Transverse colon (tissue), 4 donors: ENCODE data around the gene LRG1. TPM values are rescaled to one million over a fixed set of nuclear protein-coding genes. Genes with fewer than 3 reads are reported as not detected.

Experiments used
- DNase-seq: peaks from one replicate; pipeline ENCODE4 v3.0.0-alpha.2; 2019
- H3K27ac ChIP-seq, 4 donors: fragments of 200-600 bp; sonication (generic); 2 replicates each; pipeline ENCODE4 v1.5.1; 2016 to 2018; ENCODE audit warnings: inconsistent platforms in 4 of 4
- H3K27me3 ChIP-seq: fragments of 200-600 bp; sonication (generic); 2 replicates; pipeline ENCODE4 v1.5.1; 2017; ENCODE audit warnings: inconsistent platforms
- H3K36me3 ChIP-seq, 4 donors: fragments of 200-600 bp; sonication (generic); 2 replicates each; pipeline ENCODE4 v1.5.1; 2017 to 2019; ENCODE audit warnings: inconsistent platforms in 4 of 4
- H3K4me1 ChIP-seq, 4 donors: fragments of 200-600 bp; sonication (generic); 2 replicates each; pipeline ENCODE4 v1.5.1; 2017 to 2020; ENCODE audit warnings: inconsistent platforms in 4 of 4
- H3K4me3 ChIP-seq, 4 donors: fragments of 200-600 bp; sonication (generic); 1 replicate in 1 of 4; 2 replicates in 3 of 4; pipeline versions ENCODE4 v1.5.1 to v1.6.1; 2017 to 2019; ENCODE audit warnings: inconsistent platforms in 4 of 4
- H3K9me3 ChIP-seq, 2 donors: fragments of 200-600 bp; sonication (generic); 2 replicates each; pipeline ENCODE4 v1.5.1; 2017 to 2019; ENCODE audit warnings: inconsistent platforms in 2 of 2
- EP300 ChIP-seq: sonication (generic); formaldehyde crosslinking; IDR thresholded peaks from one replicate; pipeline ENCODE4 v1.6.1; 2017; ENCODE audit warnings: antibody characterized with exemption, low read depth
- POLR2A ChIP-seq: fragments of 450-650 bp; IDR thresholded peaks from one replicate; pipeline ENCODE4 v1.6.1; 2016; ENCODE audit warnings: antibody characterized with exemption, mild to moderate bottlenecking, moderate library complexity
- POLR2AphosphoS5 ChIP-seq, 3 donors: sonication (generic); formaldehyde crosslinking; IDR thresholded peaks; one replicate each; pipeline ENCODE4 v1.6.1; 2016; ENCODE audit warnings: antibody characterized with exemption in 3 of 3
- WGBS, 2 donors: methylation state at CpG; one replicate each; pipeline ENCODE4 v1.1.5; 2018; ENCODE audit warnings: low coverage in 1 of 2; 5-methylcytosine and 5-hydroxymethylcytosine counted together
- in situ Hi-C, 4 donors: fragments of 200-750 bp; cut with MboI; loops; one replicate each; pipeline versions ENCODE4 v1.15.0 to v1.15.1; 2017; ENCODE audit warnings: low sequenced_read_pairs in 3 of 4, low pct_ligation_motif_present in 1 of 4, low pct_unique_long_range_greater_than_20kb in 1 of 4
- intact Hi-C: fragments of 100-400 bp; cut with DNase I; formaldehyde crosslinking; loops from one replicate; pipeline ENCODE4 v1.15.1; 2023; ENCODE audit warnings: low total_unique reads
- total RNA-seq, 4 donors: library from RNA; depleted of rRNA; stranded (reverse); fragments of >200 nt; gene quantifications; one replicate each; pipeline ENCODE4 v1.1.0, GENCODE V29; 2016
- TF ChIP-seq, protein P1 (sequence below), 5 experiments: fragments of 200-600 bp in 3 of 5; fragments of 450-650 bp in 2 of 5; sonication (generic) in 3 of 5; IDR thresholded peaks; 1 replicate in 2 of 5; 2 replicates in 3 of 5; pipeline ENCODE4 v1.5.1; 2016 to 2017; ENCODE audit warnings: antibody characterized with exemption in 5 of 5, inconsistent platforms in 3 of 5, mild to moderate bottlenecking in 2 of 5, moderate library complexity in 1 of 5

Gene LRG1
- total RNA-seq, 4 donors from 2014 or later: 1.9 to 18.1 (median 14.4) TPM

DNA sequence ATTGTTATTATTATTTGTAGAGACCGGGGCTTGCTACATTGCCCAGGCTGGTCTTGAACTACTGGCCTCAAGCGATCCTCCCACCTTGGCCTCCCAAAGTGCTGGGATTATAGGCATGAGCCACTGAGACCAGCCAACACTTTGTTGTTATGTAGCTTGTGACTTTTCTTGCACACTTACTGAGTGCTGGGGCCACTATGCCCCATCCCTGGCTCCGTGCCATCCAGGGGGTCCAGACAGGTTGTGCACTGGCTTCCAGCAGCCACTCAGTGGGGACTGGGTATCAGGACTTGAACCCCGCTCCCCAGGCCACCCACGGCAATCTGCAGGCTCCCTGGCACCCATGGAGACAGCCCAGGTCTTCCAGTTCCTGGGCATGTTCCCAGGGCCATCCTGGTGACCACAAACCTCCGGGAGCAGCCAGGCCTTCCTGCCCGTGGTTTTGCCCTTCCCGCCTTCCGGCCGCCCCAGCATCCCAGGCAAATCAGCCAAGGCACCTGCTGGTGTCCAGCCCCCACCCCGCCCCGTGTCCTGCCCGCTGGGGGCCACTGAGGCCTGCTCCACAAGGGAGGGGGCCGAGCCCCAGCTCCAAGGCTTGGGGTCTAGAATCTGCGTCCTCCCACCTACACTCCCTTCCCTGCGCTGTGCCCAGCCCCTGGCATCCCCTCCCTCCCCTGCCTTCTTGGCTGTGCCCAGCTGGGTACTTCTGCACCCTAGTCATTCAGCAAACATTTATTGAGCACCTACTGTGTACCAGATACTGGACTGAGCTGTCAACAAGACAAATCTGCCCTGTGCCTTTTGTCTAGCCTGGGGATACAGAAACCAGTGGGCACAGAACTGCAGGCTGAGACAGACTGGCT lies 43.4 kb upstream of the LRG1 start:
- no peak for DNase-seq
- peaks cover 9 to 20% (median 15%) of the 10 kb centered on the region in 4 donors for H3K4me1 ChIP-seq
- in situ Hi-C loops: no loop called here
- H3K27me3 ChIP-seq: peaks cover 97% of the 10 kb centered on the region
- H3K36me3 ChIP-seq: no peaks in the 10 kb centered on the region
- 48 to 100% methylated on average over 1 to 16 of the region's 16 CpGs for WGBS, 2 donors
- H3K9me3 ChIP-seq: no peaks in the 10 kb centered on the region
- no peak overlapping the region for H3K27ac ChIP-seq
- TF ChIP-seq EP300 (no peak), POLR2A (no peak), POLR2AphosphoS5 (IDR thresholded peaks at IDR 0.05) (no peak)
- TF ChIP-seq, protein P1, sequence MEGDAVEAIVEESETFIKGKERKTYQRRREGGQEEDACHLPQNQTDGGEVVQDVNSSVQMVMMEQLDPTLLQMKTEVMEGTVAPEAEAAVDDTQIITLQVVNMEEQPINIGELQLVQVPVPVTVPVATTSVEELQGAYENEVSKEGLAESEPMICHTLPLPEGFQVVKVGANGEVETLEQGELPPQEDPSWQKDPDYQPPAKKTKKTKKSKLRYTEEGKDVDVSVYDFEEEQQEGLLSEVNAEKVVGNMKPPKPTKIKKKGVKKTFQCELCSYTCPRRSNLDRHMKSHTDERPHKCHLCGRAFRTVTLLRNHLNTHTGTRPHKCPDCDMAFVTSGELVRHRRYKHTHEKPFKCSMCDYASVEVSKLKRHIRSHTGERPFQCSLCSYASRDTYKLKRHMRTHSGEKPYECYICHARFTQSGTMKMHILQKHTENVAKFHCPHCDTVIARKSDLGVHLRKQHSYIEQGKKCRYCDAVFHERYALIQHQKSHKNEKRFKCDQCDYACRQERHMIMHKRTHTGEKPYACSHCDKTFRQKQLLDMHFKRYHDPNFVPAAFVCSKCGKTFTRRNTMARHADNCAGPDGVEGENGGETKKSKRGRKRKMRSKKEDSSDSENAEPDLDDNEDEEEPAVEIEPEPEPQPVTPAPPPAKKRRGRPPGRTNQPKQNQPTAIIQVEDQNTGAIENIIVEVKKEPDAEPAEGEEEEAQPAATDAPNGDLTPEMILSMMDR (IDR thresholded peaks at IDR 0.05): no peak
- no peak overlapping the region for H3K4me3 ChIP-seq
- intact Hi-C loops: no loop called here

DNA sequence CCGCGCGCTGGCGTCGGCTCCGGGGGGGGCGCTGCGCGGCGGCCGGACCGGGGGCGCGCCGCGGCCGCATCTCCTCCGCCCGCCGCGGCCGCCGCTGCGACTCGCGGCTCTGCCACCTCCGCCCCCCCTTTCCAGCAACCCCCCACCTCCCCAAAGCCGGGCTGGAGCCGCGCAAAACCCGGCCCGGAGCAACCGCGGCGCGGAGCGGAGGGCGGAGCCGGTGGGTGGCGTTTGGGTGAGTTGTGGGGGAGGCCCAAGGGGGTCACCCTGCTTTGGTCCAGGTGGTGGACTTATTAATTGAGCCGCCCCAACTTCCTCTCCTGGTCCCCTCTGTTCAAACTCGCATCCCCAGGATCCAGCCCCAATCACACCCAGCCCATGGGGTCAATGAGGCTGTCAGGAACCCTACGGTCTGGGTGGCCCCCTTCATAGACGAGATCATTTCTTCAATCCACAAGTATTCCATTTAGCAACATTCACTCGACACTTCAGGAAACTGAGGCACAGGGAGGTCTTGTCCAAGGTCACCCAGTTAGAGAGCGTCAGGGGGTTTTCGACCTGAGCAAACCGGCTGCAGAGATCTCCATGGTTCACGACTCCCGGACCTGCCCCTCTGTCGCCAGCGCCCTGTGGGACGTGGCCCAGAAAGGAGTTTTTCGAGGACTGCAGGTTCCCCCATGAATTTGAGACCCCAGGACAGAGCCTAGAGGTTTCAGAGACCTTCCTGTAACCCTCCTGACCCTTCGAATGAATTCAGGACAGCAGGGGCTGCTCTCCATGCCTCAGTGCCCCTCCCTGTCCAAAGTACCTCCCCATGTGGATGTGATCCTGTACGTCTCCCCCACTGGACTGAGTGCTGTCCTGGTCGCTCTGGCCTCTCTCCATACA lies 42.1 kb upstream of the LRG1 start:
- H3K27me3 ChIP-seq: peaks cover 99% of the 10 kb centered on the region
- intact Hi-C loops: no loop called here
- H3K4me3 ChIP-seq: no peak overlapping the region
- 0 to 14% methylated on average over 1 to 25 of the region's 57 CpGs for WGBS, 2 donors
- H3K4me1 ChIP-seq: peaks cover 9 to 20% (median 15%) of the 10 kb centered on the region in 4 donors
- no peak overlapping the region for H3K27ac ChIP-seq
- no peaks in the 10 kb centered on the region for H3K9me3 ChIP-seq
- H3K36me3 ChIP-seq: no peaks in the 10 kb centered on the region
- in situ Hi-C loops: no loop called here
- no peak for TF ChIP-seq POLR2AphosphoS5 (IDR thresholded peaks at IDR 0.05)
- no peak for TF ChIP-seq POLR2A
- TF ChIP-seq, protein P1 (IDR thresholded peaks at IDR 0.05): no peak
- no peak for TF ChIP-seq EP300
- no peak for DNase-seq

DNA sequence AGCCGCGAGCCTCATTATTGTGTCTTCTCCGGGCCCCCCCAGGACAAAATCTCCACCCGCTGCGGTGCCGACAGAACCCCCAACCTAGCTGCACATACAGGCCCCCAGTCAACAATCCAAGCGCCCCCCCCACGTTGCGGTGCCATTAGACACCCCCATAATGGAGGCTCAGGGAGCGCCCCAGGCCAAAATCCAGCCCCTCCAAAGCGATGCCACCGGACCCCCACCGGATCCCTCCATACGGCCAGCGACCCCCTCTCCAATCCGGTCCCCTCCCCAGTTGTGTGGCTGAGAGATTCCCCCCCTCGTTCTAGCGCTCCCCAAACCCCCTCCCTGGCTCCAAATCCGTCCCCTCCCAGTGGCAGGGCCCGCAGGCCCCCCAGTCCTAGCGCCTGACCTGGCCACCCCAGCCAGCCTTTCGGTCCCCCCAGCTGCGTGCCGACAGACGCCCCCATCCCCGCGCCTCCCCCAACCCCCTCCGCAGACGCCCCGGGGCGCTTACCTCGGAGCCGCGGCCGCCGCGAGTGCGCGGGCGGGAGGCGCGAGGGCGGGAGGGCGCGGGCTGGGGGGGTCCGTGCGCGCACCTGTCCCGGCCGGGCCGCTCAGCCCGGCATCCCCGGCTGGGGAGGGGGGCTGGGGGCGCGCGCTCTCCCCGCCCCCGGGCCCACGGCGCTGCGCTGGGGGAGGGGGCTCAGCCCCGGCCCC lies 41.3 kb upstream of the LRG1 start:
- peaks cover 99% of the 10 kb centered on the region for H3K27me3 ChIP-seq

More for the DNA sequence above, 41.3 kb upstream of the LRG1 start:
- in situ Hi-C loops: no loop called here
- H3K36me3 ChIP-seq: no peaks in the 10 kb centered on the region
- TF ChIP-seq, protein P1 (IDR thresholded peaks at IDR 0.05): no peak
- TF ChIP-seq EP300 (no peak), POLR2AphosphoS5 (IDR thresholded peaks at IDR 0.05) (no peak), POLR2A (no peak)
- H3K9me3 ChIP-seq: no peaks in the 10 kb centered on the region
- H3K4me1 ChIP-seq: peaks cover 9 to 20% (median 15%) of the 10 kb centered on the region in 4 donors
- intact Hi-C loops: no loop called here
- H3K4me3 ChIP-seq: peak overlapping the region in 2 of 4 donors; percentile 8 to 23
- H3K27ac ChIP-seq: no peak overlapping the region
- no peak for DNase-seq
- WGBS, 2 donors: 7% methylated on average over 13 of the region's 62 CpGs; no CpG with 5 or more reads in 1 of the 2 donors
